Measurements from ENCODE around the gene ELMO1.

ELMO1 gene

GRCh38 chr7:36969376-36969775, 479.3 kb downstream of the ELMO1 start:
- in situ Hi-C loops (cut with HindIII; ENCODE audit: low pct_unique_long_range_greater_than_20kb, low sequenced_read_pairs) = no loop called here
- no peak for TF ChIP-seq JUND (IDR thresholded peaks at IDR 0.05; ENCODE audit: low read depth)
- no peak for DNase-seq (ENCODE audit: low read depth in 1 of 2, low spot score in 1 of 2)

GRCh38 chr7:36967387-36967786, 481.3 kb downstream of the ELMO1 start:
- TF ChIP-seq JUND (IDR thresholded peaks at IDR 0.05; ENCODE audit: low read depth) = no peak
- in situ Hi-C loops (cut with HindIII; ENCODE audit: low pct_unique_long_range_greater_than_20kb, low sequenced_read_pairs) = no loop called here
- DNase-seq (ENCODE audit: low read depth in 1 of 2, low spot score in 1 of 2) = peak; percentile 58 to 86

GRCh38 chr7:36966636-36967035, 482.0 kb downstream of the ELMO1 start:
- in situ Hi-C loops (cut with HindIII; ENCODE audit: low pct_unique_long_range_greater_than_20kb, low sequenced_read_pairs) = no loop called here
- DNase-seq (ENCODE audit: low read depth in 1 of 2, low spot score in 1 of 2) = no peak
- TF ChIP-seq JUND (IDR thresholded peaks at IDR 0.05; ENCODE audit: low read depth) = no peak

- in situ Hi-C loops (cut with HindIII; ENCODE audit: low pct_unique_long_range_greater_than_20kb, low sequenced_read_pairs) = no loop called here
- TF ChIP-seq JUND (IDR thresholded peaks at IDR 0.05; ENCODE audit: low read depth) = no peak
These were observed 482.6 kb downstream of the ELMO1 start for GRCh38 chr7:36966039-36966438.

GRCh38 chr7:36965625-36966024, 483.0 kb downstream of the ELMO1 start:
- no peak for TF ChIP-seq JUND (IDR thresholded peaks at IDR 0.05; ENCODE audit: low read depth)
- in situ Hi-C loops (cut with HindIII; ENCODE audit: low pct_unique_long_range_greater_than_20kb, low sequenced_read_pairs) = no loop called here
- DNase-seq (ENCODE audit: low read depth in 1 of 2, low spot score in 1 of 2) = no peak

More at GRCh38 chr7:36966039-36966438, 482.6 kb downstream of the ELMO1 start:
- peak in 1 of 2 experiments; percentile 26 for DNase-seq (ENCODE audit: low read depth in 1 of 2, low spot score in 1 of 2)

- in situ Hi-C loops (cut with HindIII; ENCODE audit: low pct_unique_long_range_greater_than_20kb, low sequenced_read_pairs) = no loop called here
- no peak for DNase-seq (ENCODE audit: low read depth in 1 of 2, low spot score in 1 of 2)
- no peak for TF ChIP-seq JUND (IDR thresholded peaks at IDR 0.05; ENCODE audit: low read depth)
These were observed 484.4 kb downstream of the ELMO1 start for GRCh38 chr7:36964297-36964696.

GRCh38 chr7:36962367-36962766, 486.3 kb downstream of the ELMO1 start:
- no peak for DNase-seq (ENCODE audit: low read depth in 1 of 2, low spot score in 1 of 2)
- no peak for TF ChIP-seq JUND (IDR thresholded peaks at IDR 0.05; ENCODE audit: low read depth)
- in situ Hi-C loops (cut with HindIII; ENCODE audit: low pct_unique_long_range_greater_than_20kb, low sequenced_read_pairs) = no loop called here

- in situ Hi-C loops (cut with HindIII; ENCODE audit: low pct_unique_long_range_greater_than_20kb, low sequenced_read_pairs) = no loop called here
- no peak for DNase-seq (ENCODE audit: low read depth in 1 of 2, low spot score in 1 of 2)
- TF ChIP-seq JUND (IDR thresholded peaks at IDR 0.05; ENCODE audit: low read depth) = no peak
These were observed 487.0 kb downstream of the ELMO1 start for GRCh38 chr7:36961693-36962092.

- TF ChIP-seq JUND (IDR thresholded peaks at IDR 0.05; ENCODE audit: low read depth) = no peak
- no peak for DNase-seq (ENCODE audit: low read depth in 1 of 2, low spot score in 1 of 2)
- in situ Hi-C loops (cut with HindIII; ENCODE audit: low pct_unique_long_range_greater_than_20kb, low sequenced_read_pairs) = no loop called here
These were observed 487.6 kb downstream of the ELMO1 start for GRCh38 chr7:36961097-36961496.

GRCh38 chr7:36960105-36960504, 488.6 kb downstream of the ELMO1 start:
- in situ Hi-C loops (cut with HindIII; ENCODE audit: low pct_unique_long_range_greater_than_20kb, low sequenced_read_pairs) = no loop called here
- no peak for DNase-seq (ENCODE audit: low read depth in 1 of 2, low spot score in 1 of 2)
- TF ChIP-seq JUND (IDR thresholded peaks at IDR 0.05; ENCODE audit: low read depth) = no peak

GRCh38 chr7:36958111-36958733, 490.4 kb downstream of the ELMO1 start:
- no peak for TF ChIP-seq JUND (IDR thresholded peaks at IDR 0.05; ENCODE audit: low read depth)
- in situ Hi-C loops (cut with HindIII; ENCODE audit: low pct_unique_long_range_greater_than_20kb, low sequenced_read_pairs) = no loop called here
- no peak for DNase-seq (ENCODE audit: low read depth in 1 of 2, low spot score in 1 of 2)

GRCh38 chr7:36957620-36958019, 491.0 kb downstream of the ELMO1 start:
- in situ Hi-C loops (cut with HindIII; ENCODE audit: low pct_unique_long_range_greater_than_20kb, low sequenced_read_pairs) = no loop called here
- DNase-seq (ENCODE audit: low read depth in 1 of 2, low spot score in 1 of 2) = no peak
- no peak for TF ChIP-seq JUND (IDR thresholded peaks at IDR 0.05; ENCODE audit: low read depth)

GRCh38 chr7:36956814-36957213, 491.9 kb downstream of the ELMO1 start:
- DNase-seq (ENCODE audit: low read depth in 1 of 2, low spot score in 1 of 2) = no peak
- in situ Hi-C loops (cut with HindIII; ENCODE audit: low pct_unique_long_range_greater_than_20kb, low sequenced_read_pairs) = no loop called here
- TF ChIP-seq JUND (IDR thresholded peaks at IDR 0.05; ENCODE audit: low read depth) = no peak
